RWPE1 (cell line): ENCODE data around the gene BCR.

Experiments
- CTCF ChIA-PET: fragments of 350-600 bp; sonication (Branson Sonifier 250); formaldehyde crosslinking; extraction: SDS; loops from one replicate; lab custom pipeline; 2021; lab: Yijun Ruan, JAX
- POLR2A ChIA-PET: fragments of 400-600 bp; formaldehyde crosslinking; extraction: SDS; loops from one replicate; lab custom pipeline; 2020; ENCODE audit warnings: antibody characterized with exemption; ENCODE audit not compliant: low non-redundant PET; lab: Yijun Ruan, JAX
- DNase-seq: peaks from one replicate; pipeline ENCODE4 v3.0.0; 2012; ENCODE audit warnings: low spot score
- H3K27ac ChIP-seq: fragments of 450-650 bp; 2 replicates; pipeline ENCODE4 v1.5.1; 2017
- TF ChIP-seq, protein P1 (sequence below): fragments of 450-650 bp; conservative IDR thresholded peaks from 2 replicates; pipeline ENCODE4 v1.5.1; 2017; ENCODE audit warnings: low read depth, mild to moderate bottlenecking

Gene BCR

DNA sequence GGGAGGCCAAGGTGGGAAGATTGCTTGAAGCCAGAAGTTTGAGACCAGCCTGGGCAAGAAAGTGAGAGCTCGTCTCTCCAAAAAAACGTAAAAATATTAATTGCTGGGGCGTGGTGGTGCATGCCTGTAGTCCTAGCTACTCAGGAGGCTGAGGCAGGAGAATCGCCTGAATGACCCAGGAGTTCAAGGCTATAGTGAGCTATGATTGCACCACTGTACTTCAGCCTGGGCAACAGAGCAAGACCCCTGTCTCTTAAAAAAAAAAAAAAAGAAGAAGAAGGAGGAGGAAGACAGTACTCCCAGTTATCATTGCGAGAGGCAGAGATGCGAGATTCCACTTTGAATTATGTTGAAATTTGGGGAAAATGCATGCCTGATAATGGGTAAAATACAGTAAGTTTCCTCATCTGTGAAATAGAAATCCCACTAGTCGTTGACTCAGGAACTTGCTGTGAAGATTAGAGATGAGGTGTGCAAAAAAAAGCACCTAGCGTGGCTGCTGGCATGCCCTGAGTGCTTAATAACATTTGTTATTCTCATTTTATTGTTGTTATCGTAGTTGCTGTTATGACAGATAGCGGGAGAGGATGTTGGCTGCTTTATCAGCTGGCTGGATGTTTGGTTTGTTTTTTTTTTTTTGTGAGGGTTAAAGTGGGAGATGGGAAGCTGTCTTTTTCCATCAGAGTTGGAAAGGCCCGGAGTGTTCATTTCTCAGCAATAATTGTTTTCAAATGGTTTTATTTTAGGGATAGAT lies 33.4 kb downstream of the BCR start:
- DNase-seq, result no peak
- peak overlapping the region; percentile 58 for H3K27ac ChIP-seq
- CTCF ChIA-PET, result no interaction called here
- POLR2A ChIA-PET, result no interaction called here
- TF ChIP-seq, protein P1, sequence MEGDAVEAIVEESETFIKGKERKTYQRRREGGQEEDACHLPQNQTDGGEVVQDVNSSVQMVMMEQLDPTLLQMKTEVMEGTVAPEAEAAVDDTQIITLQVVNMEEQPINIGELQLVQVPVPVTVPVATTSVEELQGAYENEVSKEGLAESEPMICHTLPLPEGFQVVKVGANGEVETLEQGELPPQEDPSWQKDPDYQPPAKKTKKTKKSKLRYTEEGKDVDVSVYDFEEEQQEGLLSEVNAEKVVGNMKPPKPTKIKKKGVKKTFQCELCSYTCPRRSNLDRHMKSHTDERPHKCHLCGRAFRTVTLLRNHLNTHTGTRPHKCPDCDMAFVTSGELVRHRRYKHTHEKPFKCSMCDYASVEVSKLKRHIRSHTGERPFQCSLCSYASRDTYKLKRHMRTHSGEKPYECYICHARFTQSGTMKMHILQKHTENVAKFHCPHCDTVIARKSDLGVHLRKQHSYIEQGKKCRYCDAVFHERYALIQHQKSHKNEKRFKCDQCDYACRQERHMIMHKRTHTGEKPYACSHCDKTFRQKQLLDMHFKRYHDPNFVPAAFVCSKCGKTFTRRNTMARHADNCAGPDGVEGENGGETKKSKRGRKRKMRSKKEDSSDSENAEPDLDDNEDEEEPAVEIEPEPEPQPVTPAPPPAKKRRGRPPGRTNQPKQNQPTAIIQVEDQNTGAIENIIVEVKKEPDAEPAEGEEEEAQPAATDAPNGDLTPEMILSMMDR, result no peak

DNA sequence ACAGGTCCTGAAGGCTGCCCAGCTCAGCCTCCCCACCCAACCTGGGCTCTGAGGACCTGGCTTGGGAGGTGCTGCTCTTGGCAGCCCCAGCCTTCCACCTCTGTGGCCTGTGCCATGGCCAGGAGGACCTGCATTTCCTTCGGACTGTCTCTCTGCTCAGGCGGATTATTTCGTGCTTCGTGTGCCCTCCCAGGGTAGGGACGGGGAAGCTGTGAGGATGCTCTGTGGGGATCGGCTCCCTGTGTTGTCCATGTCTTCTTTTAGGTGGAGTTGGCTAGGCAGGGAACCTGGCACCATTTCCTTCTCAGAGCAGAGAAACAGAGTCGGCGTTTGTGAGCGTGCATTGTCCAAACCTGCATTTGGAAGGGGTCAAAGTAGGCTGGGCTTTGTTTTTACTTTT lies 34.1 kb downstream of the BCR start:
- ChIA-PET CTCF (no interaction called here), POLR2A (no interaction called here)
- DNase-seq, result no peak
- TF ChIP-seq, protein P1, result no peak
- H3K27ac ChIP-seq, result peak overlapping the region; percentile 58

DNA sequence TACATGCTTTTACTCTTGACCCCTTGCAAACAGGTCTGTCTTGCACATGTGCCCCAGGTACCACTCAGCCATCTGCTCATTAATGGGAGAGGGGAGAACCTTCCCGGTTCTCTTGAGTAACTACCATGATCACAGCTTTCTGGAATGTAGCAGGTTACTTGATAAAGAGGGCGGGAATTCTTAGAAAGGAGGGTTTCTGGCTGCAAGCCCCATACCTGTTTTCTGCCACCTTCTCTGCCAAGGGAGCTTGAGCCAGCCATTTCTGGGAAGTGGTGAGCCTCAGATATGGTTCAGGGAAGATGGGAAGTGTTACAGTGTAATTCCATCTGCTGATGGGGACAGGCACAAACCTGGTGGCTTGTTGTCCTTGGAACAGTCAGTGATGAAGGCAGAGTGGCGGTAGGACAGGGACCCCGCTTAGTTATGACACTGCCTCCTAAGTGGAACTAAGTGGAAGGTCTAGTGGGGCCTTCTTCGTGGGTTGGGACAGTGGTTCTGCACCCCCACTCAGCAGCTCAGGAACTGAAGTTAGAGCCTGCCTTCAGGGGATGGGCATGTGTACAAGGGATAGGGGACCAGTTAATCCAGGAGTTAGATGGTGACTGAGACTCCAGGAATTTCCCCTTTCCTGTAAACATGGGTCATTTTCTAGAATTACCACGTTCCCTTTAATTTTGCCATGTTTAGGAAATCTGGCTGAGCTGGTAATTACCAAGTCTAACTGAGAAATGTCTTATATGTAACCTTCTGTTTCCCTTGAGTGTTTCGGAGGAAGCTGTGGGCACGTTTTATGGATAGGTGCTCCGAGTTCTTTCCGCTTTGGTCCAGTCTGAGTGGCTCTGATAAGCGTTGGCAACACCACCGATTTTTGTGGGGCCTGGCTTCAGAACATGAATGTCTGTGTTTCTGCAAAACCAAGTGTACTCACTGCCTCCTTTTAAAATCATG lies 35.3 kb downstream of the BCR start:
- DNase-seq, result peak; percentile 57
- peak overlapping the region; percentile 85 for H3K27ac ChIP-seq
- CTCF ChIA-PET, result interaction anchor here (0.6 kb wide), 1 partner anchor 176 kb away, joined by 3 read pairs; no protein-coding TSS in a partner anchor
- POLR2A ChIA-PET, result interaction anchor here (0.6 kb wide), 1 partner anchor 35 kb away, joined by 3 read pairs; no protein-coding TSS in a partner anchor
- TF ChIP-seq, protein P1, result no peak

DNA sequence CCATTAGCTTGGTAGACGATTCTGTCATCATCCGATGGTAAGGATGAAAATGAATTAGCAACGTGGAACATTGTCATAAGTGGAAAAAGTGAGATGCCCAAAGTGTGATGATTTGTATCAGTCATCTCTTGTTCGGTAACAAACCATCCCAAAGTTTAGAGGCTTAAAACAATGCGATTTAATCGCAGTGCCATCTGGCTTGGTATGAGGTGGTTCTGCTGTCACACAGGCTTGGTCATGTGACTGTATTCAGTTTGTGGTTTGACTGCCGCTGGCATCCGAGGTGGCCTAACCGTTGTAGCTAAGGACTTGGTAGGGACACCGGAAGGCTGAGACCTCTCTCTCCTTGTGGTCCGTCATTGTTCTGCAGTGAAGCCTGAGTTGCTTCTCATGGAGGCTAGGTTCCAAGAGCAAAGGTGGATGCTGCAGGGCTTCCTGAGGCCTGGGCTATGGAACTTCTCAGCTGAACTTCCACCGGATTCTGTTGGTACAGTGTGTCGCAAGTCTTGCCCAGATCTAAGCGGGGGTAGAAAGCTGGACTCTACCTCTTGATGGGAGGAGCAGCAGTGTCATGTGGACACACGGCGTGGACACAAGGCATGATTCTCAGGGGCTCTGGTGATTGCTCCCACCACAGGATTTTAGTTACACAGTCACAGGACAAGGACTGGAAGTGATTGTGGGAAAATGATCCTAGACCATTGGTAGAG lies 36.3 kb downstream of the BCR start:
- CTCF ChIA-PET, result interaction anchor here (0.6 kb wide), 1 partner anchor 175 kb away, joined by 3 read pairs; no protein-coding TSS in a partner anchor
- peak overlapping the region; percentile 80 for H3K27ac ChIP-seq
- DNase-seq, result no peak
- TF ChIP-seq, protein P1, result no peak
- POLR2A ChIA-PET, result no interaction called here

DNA sequence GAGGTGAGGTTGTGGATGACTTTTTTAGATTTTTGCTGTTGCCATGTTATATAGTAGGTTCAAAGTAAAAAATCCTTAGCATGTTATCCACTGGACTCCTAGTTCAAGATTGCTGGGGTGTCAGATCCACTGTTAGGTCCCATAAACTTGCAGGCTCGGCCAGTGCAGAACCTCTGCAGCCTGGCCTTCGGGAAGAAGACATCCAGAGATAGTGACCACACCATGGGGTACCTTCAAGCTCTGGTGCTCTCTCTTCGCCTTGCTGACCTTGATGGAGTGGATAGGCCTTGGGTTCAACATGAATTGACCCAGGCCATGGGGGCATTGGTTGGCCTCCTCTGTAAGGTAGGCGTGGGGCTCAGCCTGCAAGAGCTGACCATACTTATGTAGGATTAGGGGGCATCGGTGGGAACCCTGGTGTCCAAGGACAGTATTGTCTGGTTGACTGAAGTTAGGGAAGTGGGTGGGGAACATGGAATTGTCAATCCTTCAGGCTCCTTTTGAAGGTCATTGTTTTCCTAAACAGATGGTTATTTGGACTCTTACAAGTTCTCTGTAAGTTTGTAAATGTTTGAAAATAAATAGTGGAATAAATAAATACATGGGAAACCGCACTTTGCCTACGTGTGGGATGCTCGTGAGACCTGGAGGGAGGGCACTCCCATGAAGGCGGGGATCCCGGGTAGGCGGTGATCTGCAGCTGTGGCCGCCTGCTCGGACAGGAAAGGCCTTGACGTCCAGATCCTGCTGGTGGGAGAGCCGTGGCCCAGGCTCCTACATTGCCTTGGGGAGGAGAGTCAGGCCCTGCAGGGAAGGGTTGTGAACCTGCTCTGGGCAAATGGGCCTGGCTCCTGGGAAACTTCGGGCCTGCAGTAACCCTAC lies 37.1 kb downstream of the BCR start:
- peak overlapping the region; percentile 80 for H3K27ac ChIP-seq
- ChIA-PET CTCF (no interaction called here), POLR2A (no interaction called here)
- DNase-seq, result no peak
- TF ChIP-seq, protein P1, result no peak
